HG02610 (cell line): ENCODE results near the gene FBXO42.

Experiments used
- ATAC-seq: cut with Tn5 transposase; IDR thresholded peaks from one replicate; pipeline ENCODE4 v1.9.1; 2021; ENCODE audit warnings: mild to moderate bottlenecking, moderate library complexity; ENCODE audit not compliant: unreplicated experiment

FBXO42 gene

GRCh38 chr1:16244650-16245285 is 107.5 kb downstream of the FBXO42 start:
- ATAC-seq = no peak

- ATAC-seq = no peak
These were observed 108.2 kb downstream of the FBXO42 start for GRCh38 chr1:16243936-16244649.

GRCh38 chr1:16243215-16243610 is 109.1 kb downstream of the FBXO42 start:
- no peak for ATAC-seq

GRCh38 chr1:16242556-16243214 is 109.6 kb downstream of the FBXO42 start:
- no peak for ATAC-seq

GRCh38 chr1:16241221-16241708 is 111.0 kb downstream of the FBXO42 start:
- no peak for ATAC-seq

- no peak for ATAC-seq
These were observed 112.2 kb downstream of the FBXO42 start for GRCh38 chr1:16239972-16240491.

GRCh38 chr1:16237343-16237830 is 114.9 kb downstream of the FBXO42 start:
- ATAC-seq = no peak

GRCh38 chr1:16236511-16237342 is 115.6 kb downstream of the FBXO42 start, which contains the start of gene CPLANE2:
CPLANE2 (minus strand) TSS chr1:16237183; CDS start chr1:16236742, 441 bp downstream.
- peak; percentile 76 for ATAC-seq

- peak; percentile 36 for ATAC-seq
These were observed 116.3 kb downstream of the FBXO42 start for GRCh38 chr1:16235944-16236510.

GRCh38 chr1:16235347-16235746 is 116.9 kb downstream of the FBXO42 start:
- ATAC-seq = no peak

GRCh38 chr1:16233431-16233830 is 118.8 kb downstream of the FBXO42 start:
- ATAC-seq = no peak

- ATAC-seq = no peak
These were observed 120.0 kb downstream of the FBXO42 start for GRCh38 chr1:16232316-16232710.

GRCh38 chr1:16231331-16232315 is 120.7 kb downstream of the FBXO42 start:
- no peak for ATAC-seq

- ATAC-seq = no peak
These were observed 121.5 kb downstream of the FBXO42 start for GRCh38 chr1:16230744-16231143.

GRCh38 chr1:16229976-16230740 is 122.1 kb downstream of the FBXO42 start:
- ATAC-seq = no peak

GRCh38 chr1:16226490-16227179 is 125.6 kb downstream of the FBXO42 start:
- no peak for ATAC-seq

- ATAC-seq = no peak
These were observed 126.2 kb downstream of the FBXO42 start for GRCh38 chr1:16226129-16226489.

- ATAC-seq = no peak
These were observed 127.8 kb downstream of the FBXO42 start for GRCh38 chr1:16224472-16224871.
